Measurements from ENCODE around the gene ADGRL1. TPM values are rescaled to one million over a fixed set of nuclear protein-coding genes. Genes with fewer than 3 reads are reported as not detected.
"Not testable (repeated sequence)": the region's sequence is repeated elsewhere in the genome, so short reads cannot be mapped to it uniquely, and the experiment has no call there.

The ADGRL1 gene
- total RNA-seq, 2 donors from 2014 or later: 15.4 to 15.7 TPM

GRCh38 chr19:14206737-14207726, 1.1 kb upstream of the ADGRL1 start:
- H3K27me3 ChIP-seq (replicated peaks; ENCODE audit: insufficient read depth); H3K36me3 ChIP-seq; H3K9me3 ChIP-seq: not testable (repeated sequence)
- Histone ChIP-seq H3K27ac (peak overlapping the region in 1 of 2 donors; percentile 65), H3K4me1 (ENCODE audit: control insufficient read depth in 1 of 2, low read depth in 2 of 2) (peaks cover 6 to 15% of the 10 kb centered on the region in 2 donors), H3K4me3 (peak overlapping the region; percentile 85)
- DNase-seq (ENCODE audit: low spot score) (peak; percentile 65), ATAC-seq (ENCODE audit: insufficient number of reproducible peaks, low FRiP score, low read depth) (peak; percentile 78)

GRCh38 chr19:14206308-14206707, 339 bp upstream of the ADGRL1 start:
- H3K27ac ChIP-seq; H3K27me3 ChIP-seq (replicated peaks; ENCODE audit: insufficient read depth); DNase-seq (ENCODE audit: low spot score); ATAC-seq (ENCODE audit: insufficient number of reproducible peaks, low FRiP score, low read depth); H3K9me3 ChIP-seq; H3K36me3 ChIP-seq: not testable (repeated sequence)
- Histone ChIP-seq H3K4me1 (ENCODE audit: control insufficient read depth in 1 of 2, low read depth in 2 of 2) (peaks cover 6 to 15% of the 10 kb centered on the region in 2 donors), H3K4me3 (peak overlapping the region; percentile 84)

DNA sequence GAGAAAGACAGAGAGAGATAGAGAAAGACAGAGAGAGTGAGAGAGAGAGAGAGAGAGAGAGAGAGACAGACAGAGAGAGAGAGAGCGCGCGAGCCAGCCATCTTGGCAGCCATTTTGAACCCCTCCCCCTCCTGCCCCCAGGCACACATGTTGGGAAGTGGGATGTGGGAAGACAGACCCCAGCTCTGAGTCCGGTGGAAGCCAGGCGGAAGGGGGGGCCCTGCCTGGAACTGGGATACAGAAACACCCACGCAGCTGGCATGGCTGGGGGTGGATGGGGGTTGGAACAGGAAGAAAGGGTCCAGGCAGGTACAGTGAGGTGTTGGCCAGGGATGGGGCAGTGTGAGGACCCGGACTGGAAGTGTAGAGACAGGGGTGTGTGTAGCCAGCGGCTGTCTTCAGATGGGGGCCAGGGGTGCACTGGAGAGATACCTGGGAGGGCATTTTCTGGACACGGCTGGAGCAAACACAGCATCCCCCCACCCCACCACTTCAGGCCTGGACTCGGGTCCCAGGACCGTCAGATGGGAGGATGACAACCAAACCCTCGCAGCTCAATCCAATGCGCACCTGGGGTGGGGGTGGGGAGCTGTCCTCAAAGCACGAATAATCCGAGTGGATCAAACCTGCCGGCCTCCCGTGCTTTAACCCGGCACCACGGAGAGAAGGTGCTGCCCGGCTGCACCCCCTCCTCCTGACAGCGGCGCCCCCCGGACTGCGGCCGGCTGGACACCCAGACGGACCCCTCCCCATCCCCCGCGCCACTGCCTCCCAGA, 1.1 kb downstream of the ADGRL1 start:
- H3K27ac ChIP-seq: not testable (repeated sequence)

DNA sequence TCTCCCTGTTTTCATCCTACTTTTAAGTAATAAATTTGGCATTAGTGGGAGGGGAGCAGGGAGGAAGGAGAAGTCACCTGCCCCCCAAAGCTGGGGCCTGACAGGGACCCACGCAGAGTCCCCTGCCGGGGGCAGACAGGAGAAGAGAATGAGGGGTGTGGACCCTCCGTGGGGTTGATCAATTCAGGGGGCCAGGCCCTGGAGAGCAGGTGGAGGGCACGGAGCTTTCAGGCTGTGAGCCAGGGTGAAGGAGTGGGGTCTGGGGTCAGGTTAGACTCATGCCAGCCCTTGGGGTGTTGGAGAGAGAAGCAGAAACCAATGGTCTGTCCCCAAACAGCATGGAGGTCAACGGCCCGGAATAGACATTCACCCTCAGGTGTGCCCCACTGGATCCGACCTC, 1.8 kb downstream of the ADGRL1 start:
- not testable (repeated sequence) for H3K36me3 ChIP-seq; H3K9me3 ChIP-seq; H3K27ac ChIP-seq; H3K27me3 ChIP-seq (replicated peaks; ENCODE audit: insufficient read depth); DNase-seq (ENCODE audit: low spot score); H3K4me3 ChIP-seq; ATAC-seq (ENCODE audit: insufficient number of reproducible peaks, low FRiP score, low read depth)
- H3K4me1 ChIP-seq (ENCODE audit: control insufficient read depth in 1 of 2, low read depth in 2 of 2): peaks cover 6 to 15% of the 10 kb centered on the region in 2 donors

More for the DNA sequence above, 1.1 kb downstream of the ADGRL1 start:
- Histone ChIP-seq H3K4me1 (ENCODE audit: control insufficient read depth in 1 of 2, low read depth in 2 of 2) (peaks cover 6 to 15% of the 10 kb centered on the region in 2 donors), H3K4me3 (peak overlapping the region; percentile 84)
- DNase-seq (ENCODE audit: low spot score); ATAC-seq (ENCODE audit: insufficient number of reproducible peaks, low FRiP score, low read depth); H3K27me3 ChIP-seq (replicated peaks; ENCODE audit: insufficient read depth); H3K9me3 ChIP-seq; H3K36me3 ChIP-seq: not testable (repeated sequence)

- peaks cover 6 to 15% of the 10 kb centered on the region in 2 donors for H3K4me1 ChIP-seq (ENCODE audit: control insufficient read depth in 1 of 2, low read depth in 2 of 2)
- not testable (repeated sequence) for H3K36me3 ChIP-seq; H3K27me3 ChIP-seq (replicated peaks; ENCODE audit: insufficient read depth); H3K4me3 ChIP-seq; ATAC-seq (ENCODE audit: insufficient number of reproducible peaks, low FRiP score, low read depth); DNase-seq (ENCODE audit: low spot score); H3K27ac ChIP-seq; H3K9me3 ChIP-seq
Observed at GRCh38 chr19:14203788-14204187, 2.2 kb downstream of the ADGRL1 start.

DNA sequence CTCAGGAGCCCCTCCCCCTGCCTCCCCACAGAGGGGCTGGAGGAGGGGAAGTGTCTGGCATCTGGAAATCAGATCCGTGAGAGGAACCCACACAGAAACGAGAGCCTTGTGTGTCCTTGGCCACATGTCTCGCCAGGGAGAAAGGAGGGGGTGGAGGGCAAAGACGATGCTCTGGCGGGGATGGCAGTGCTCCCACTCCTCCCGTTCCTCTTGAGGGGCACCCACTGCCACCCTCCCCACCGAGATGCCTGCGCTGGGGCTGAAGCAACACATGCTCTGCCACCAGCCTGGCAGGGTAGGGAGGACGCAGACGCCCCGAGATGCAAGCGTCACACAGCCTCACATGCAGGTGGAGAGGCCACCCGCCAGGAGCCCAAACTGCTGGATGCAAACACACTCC, 2.8 kb downstream of the ADGRL1 start:
- Histone ChIP-seq H3K27me3 (replicated peaks; ENCODE audit: insufficient read depth) (no peaks in the 10 kb centered on the region), H3K4me3 (no peak overlapping the region), H3K36me3 (no peaks in the 10 kb centered on the region), H3K4me1 (ENCODE audit: control insufficient read depth in 1 of 2, low read depth in 2 of 2) (peaks cover 6 to 15% of the 10 kb centered on the region in 2 donors), H3K27ac (no peak overlapping the region), H3K9me3 (no peaks in the 10 kb centered on the region)
- no peak for DNase-seq (ENCODE audit: low spot score)
- no peak for ATAC-seq (ENCODE audit: insufficient number of reproducible peaks, low FRiP score, low read depth)
- no peak for TF ChIP-seq CTCF (IDR thresholded peaks at IDR 0.05)

- H3K4me1 ChIP-seq (ENCODE audit: control insufficient read depth in 1 of 2, low read depth in 2 of 2): peaks cover 6 to 15% of the 10 kb centered on the region in 2 donors
- not testable (repeated sequence) for H3K27ac ChIP-seq; DNase-seq (ENCODE audit: low spot score); H3K36me3 ChIP-seq; H3K4me3 ChIP-seq; H3K27me3 ChIP-seq (replicated peaks; ENCODE audit: insufficient read depth); H3K9me3 ChIP-seq; ATAC-seq (ENCODE audit: insufficient number of reproducible peaks, low FRiP score, low read depth)
Observed at GRCh38 chr19:14201481-14201880, 4.5 kb downstream of the ADGRL1 start.
